ENCODE measurements around the gene MRPS18B.

GRCh38 chr6:30600451-30600961 is 17.1 kb upstream of the MRPS18B start:
- TF ChIP-seq CTCF (IDR thresholded peaks at IDR 0.05) (no peak), POLR2A (IDR thresholded peaks at IDR 0.05) (peak in 1 of 2 donors; percentile 11)

Data from gastroesophageal sphincter (tissue), 3 donors.